GM21825 (cell line): ENCODE measurements around the gene NCSTN.
"Not testable (repeated sequence)": the region's sequence is repeated elsewhere in the genome, so short reads cannot be mapped to it uniquely, and the experiment has no call there.

Experiments used
- ATAC-seq: cut with Tn5 transposase; IDR thresholded peaks from one replicate; pipeline ENCODE4 v1.9.1; 2021; ENCODE audit warnings: mild to moderate bottlenecking, moderate library complexity; ENCODE audit not compliant: unreplicated experiment

NCSTN gene

DNA sequence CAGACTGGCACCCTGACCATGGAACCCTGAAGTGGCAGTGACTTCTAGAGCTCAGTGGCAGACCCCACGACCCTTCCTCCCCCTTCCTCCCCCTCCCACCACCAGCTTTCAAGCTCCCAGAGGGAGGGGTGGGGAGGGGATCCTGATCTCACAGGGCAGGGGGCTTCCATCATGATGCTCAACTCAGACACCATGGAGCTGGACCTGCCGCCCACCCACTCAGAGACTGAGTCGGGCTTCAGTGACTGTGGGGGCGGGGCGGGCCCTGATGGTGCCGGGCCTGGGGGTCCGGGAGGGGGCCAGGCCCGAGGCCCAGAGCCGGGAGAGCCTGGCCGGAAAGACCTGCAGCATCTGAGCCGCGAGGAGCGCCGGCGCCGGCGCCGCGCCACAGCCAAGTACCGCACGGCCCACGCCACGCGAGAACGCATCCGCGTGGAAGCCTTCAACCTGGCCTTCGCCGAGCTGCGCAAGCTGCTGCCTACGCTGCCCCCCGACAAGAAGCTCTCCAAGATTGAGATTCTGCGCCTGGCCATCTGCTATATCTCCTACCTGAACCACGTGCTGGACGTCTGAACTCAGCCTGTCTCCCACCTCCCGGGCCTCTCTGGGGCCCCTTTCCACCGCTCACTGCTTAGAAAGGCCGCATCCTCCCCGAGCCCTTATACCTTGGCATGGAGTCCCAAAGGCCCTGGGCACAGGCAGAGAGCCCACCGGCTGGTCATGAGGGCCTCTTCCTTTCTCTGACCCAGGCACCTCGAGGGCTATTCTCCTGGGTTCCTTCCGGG lies 27.6 kb downstream of the NCSTN start:
- no peak for ATAC-seq

- no peak for ATAC-seq
Observed at GRCh38 chr1:160371346-160371631, 28.1 kb downstream of the NCSTN start.

GRCh38 chr1:160371756-160372155 lies 28.6 kb downstream of the NCSTN start:
- no peak for ATAC-seq

- no peak for ATAC-seq
Observed at GRCh38 chr1:160373696-160374095, 30.5 kb downstream of the NCSTN start.

GRCh38 chr1:160374306-160375110 lies 31.3 kb downstream of the NCSTN start:
- ATAC-seq: no peak

DNA sequence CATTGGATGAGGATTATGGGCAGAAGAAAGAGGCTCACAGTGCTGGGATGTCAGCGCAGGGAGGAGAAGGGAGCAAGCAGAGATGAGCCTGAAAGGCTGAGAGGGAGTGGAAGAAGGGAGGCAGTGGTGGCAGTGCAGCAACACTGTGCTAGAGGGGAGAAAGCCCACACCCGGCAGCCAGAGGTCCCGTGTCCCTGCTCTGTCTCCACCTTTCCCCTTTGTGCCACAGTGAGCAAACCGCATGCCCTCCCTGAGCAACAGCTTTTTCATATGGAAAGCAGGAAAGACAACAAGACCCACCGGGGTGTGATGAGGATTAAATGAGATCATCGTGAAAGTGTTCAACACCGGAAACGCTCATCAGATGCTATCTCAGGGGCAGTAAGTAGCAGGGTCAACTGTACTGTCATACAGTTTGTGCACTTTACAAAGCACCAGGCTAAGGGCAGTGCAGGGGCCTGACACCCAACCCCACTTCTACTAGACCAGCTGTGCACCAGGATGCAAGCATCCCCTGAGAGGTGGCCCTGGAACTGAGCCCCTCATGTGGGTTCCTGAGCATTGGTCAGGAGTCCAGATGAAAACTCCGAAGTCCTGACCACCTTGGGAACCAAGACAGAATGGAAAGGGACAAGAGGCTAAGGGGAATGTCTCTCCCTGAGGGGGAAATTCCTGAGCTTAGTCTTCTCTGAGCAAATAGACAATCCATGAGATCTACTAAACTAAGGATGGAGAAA lies 32.8 kb downstream of the NCSTN start:
- no peak for ATAC-seq

- ATAC-seq: no peak
Observed at GRCh38 chr1:160376525-160377131, 33.4 kb downstream of the NCSTN start.

- no peak for ATAC-seq
Observed at GRCh38 chr1:160377585-160378206, 34.5 kb downstream of the NCSTN start.

DNA sequence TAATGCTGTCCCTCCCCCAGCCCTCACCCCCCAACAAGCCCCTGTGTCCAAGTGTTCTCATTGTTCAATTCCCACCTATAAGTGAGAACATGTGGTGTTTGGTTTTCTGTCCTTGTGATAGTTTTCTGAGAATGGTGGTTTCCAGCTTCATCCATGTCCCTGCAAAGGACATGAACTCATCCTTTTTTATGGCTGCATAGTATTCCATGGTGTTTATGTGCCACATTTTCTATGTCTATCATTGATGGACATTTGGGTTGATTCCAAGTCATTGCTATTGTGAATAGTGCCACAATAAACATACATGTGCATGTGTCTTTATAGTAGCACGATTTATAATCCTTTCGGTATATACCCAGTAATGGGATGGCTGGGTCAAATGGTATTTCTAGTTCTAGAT lies 41.6 kb downstream of the NCSTN start:
- not testable (repeated sequence) for ATAC-seq

DNA sequence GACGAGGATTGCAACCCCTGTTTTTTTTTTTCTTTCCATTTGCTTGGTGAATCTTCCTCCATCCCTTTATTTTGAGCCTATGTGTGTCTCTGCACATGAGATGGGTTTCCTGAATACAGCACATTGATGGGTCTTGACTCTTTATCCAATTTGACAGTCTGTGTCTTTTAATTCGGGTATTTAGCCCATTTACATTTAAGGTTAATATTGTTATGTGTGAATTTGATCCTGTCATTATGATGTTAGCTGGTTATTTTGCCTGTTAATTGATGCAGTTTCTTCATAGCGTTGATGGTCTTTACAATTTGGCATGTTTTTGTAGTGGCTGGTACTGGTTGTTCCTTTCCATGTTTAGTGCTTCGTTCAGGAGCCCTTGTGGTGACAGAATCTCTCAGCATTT lies 45.2 kb downstream of the NCSTN start:
- ATAC-seq: not testable (repeated sequence)

DNA sequence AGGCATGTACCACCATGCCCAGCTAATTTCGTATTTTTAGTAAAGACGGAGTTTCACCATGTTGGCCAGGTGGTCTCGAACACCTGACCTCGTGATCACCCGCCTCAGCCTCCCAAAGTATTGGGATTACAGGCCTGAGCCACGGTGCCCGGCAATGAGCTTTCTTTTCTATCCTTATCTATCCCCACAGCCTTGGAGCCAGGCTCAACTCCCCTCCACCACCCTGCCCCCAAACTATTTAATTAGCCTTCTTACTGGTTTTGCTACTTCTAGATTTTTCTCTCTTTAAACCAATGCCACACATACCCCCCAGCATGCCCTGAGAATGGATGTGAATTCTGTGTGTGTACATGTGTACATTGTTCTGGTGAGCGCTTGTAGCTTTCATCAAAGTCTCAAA lies 51.5 kb downstream of the NCSTN start:
- no peak for ATAC-seq

- ATAC-seq: no peak
Observed at GRCh38 chr1:160397651-160398050, 54.5 kb downstream of the NCSTN start.

DNA sequence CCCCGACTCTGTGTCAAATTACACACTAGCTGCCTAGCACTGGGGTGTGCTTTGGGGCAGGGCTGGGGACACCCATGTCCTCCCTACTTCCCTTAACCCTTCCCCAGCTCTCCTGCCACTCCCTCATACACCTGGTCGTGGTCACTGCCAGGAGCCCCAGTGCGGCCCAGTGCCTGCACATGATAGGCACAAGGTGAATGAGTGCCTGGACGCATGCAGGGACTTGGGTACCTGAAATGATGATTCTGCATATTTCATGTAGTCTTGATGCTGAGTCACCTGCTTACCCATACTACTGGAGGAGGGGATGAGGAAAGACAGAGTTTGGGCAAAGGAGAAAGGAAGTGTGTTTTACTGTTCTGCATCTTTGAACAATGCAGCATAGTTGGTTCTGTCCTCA lies 55.6 kb downstream of the NCSTN start:
- ATAC-seq: no peak

DNA sequence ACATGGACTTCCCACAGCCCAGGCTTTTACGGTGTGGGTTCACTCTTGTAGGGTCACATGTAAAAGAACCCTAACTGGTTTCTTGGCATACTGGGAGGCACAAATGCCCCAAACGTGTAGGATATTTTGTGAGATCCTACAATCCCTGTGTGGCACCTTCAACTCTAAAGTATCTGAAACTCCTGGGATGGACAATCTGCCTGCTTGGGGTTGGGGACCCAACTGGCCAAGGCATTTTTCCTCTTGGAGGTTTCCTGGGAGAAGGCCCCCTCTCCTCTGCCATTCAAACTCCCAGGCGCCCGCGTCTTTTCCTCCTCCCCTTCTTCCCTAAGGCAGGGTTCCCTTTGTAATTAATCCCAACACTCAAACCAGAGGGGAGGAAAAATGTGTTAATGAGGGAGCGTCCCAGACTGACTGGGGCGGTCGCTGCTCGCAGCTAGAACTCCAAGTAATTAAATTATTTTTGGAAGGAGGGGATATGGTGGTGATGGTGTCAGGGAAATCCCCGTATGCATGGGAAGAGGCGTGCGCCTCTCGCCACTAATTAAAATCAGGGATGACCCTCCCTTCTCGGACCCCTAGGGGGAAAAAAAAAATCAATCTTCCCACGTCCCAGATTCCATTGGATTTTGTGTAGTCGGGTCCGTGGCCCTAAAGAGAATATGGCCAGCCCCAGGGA lies 56.5 kb downstream of the NCSTN start:
- ATAC-seq: no peak

DNA sequence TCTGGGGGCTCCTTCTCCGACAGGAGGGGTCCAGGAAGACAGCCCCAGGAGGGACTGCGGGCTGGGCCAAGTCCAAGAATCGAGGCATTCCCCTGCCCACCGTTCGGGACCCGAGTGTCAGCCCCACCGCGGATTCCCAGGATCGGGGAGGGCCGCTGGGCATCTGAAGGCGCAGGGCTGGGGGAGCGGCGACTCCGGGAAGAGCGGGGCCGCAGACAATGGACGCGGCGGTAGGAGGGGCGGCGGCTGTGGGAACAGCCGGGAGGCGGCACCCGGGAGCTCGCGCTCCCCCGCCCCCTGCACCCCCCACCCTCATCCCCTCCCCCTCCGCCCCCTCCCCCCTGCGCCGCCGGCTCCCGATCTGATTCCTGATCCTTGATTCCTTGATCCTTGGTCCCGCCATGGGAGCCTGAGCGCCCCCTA lies 57.1 kb downstream of the NCSTN start, which contains the start of gene VANGL2:
Gene VANGL2, plus strand, starts transcription at position 342 of the 423 bp plus-strand sequence. CDS start 15,274 bp downstream, outside the sequence.
- ATAC-seq: no peak

DNA sequence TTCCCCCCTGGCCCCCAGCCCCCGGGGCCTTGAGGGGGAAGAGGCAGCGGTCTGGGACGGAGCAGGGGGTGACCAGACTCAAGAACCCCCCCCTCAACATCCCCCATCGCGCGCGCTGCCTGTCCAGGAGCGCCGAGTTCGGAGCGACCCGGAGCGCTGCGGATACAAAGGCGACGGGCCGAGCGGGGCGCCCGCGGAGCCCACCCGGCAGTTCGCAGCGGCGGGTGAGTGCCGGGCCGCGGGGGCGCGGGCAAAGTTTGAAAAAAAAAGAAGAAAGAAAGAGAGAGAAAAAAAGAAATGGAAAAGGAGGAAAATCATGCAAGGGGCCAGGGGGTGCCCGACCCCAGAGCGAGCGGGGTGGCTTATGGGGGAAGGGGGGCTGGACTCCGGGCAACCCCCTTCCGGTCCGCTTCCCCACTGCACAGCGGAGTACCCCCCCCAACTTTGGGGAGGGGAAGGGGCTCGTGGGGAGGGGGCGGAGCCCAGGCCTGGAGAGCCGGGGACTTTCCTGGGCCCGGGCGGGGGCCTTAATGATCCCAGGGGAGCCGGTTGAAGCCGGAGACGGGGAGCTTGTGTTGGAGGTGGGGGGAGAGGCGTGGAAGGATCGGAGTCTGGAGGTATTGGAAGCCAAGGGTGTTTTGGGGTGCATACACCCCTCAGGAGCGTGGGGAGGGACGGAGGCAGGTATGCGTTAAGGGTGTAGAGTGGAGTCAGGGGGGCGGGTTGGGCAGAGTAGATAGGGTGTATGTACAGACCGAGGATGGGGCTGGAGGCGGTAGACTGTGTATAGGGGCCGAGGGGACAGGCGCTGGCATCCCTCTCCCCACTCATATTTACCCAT lies 57.7 kb downstream of the NCSTN start:
- no peak for ATAC-seq

DNA sequence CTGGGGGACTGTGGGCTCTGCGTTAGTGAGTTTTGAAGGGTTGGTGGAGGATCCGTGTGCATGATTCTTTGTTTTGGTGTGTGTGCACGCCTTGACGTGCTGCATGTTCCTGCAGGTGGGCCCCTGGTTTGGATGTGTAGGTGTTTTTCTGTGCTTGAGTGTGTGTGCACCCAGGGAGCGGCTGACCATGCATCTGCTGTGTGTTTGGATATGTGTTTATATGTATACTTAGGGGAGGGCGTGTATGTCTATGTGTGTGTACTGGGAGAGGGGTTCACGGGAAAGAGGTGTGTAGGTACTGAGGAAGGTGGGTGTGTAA lies 58.3 kb downstream of the NCSTN start:
- ATAC-seq: no peak

GRCh38 chr1:160402001-160402795 lies 59.0 kb downstream of the NCSTN start:
- ATAC-seq: no peak

GRCh38 chr1:160403244-160403643 lies 60.1 kb downstream of the NCSTN start:
- ATAC-seq: no peak
